Measurements from ENCODE around the gene DOK5. TPM values are rescaled to one million over a fixed set of nuclear protein-coding genes. Genes with fewer than 3 reads are reported as not detected.

The DOK5 gene
- total and polyA plus RNA-seq, 2 donors (not counting 3 experiments of a cell fraction or from before 2014, with no cell fraction given) = 3.5 to 14.2 TPM

DNA sequence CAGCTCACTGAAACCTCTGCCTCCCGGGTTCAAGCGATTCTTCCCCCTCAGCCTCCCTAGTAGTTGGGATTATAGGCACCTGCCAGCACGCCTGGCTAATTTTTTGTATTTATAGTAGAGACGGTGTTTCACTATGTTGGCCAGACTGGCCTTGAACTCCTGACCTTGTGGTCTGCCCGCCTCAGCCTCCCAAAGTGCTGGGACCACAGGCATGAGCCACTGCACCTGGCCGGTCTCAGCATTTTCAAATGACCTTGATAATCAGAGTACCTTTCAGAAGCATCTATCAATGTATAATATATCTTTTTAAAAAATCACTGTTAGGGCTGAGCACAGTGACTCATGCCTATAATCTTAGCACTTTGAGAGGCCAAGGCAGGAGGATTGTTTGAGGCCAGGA, 143.0 kb downstream of the DOK5 start:
- H3K4me1 ChIP-seq (ENCODE audit: control insufficient read depth, extremely low read depth, insufficient read depth, low read length) = no peaks in the 10 kb centered on the region
- H3K27me3 ChIP-seq (ENCODE audit: control insufficient read depth in 2 of 2, insufficient read depth in 2 of 2, low read length in 2 of 2) = no peaks in the 10 kb centered on the region
- CTCF ChIA-PET = interaction anchor here (1.3 kb wide), 1 partner anchor 62 kb away, joined by 3 read pairs; no protein-coding TSS in a partner anchor
- H3K4me2 ChIP-seq (ENCODE audit: insufficient read depth, low read length) = no peak overlapping the region
- H4K20me1 ChIP-seq (replicated peaks; ENCODE audit: control insufficient read depth, extremely low read depth, insufficient read depth, low read length) = no peaks in the 10 kb centered on the region
- POLR2A ChIA-PET = no interaction called here
- H3K9ac ChIP-seq (replicated peaks; ENCODE audit: extremely low read depth, insufficient read depth, low read length) = no peak overlapping the region
- no peaks in the 10 kb centered on the region for H3K9me3 ChIP-seq (replicated peaks; ENCODE audit: control insufficient read depth, insufficient read depth, low read length)
- BruUV-seq (replicated peaks) = no TSS peak
- no peak for FAIRE-seq
- dilution Hi-C loops (cut with MboI; ENCODE audit: extremely low pct_ligation_motif_present, low sequenced_read_pairs) (no loop called here), intact Hi-C loops (cut with micrococcal nuclease) (no loop called here)
- no peaks in the 10 kb centered on the region for H3K36me3 ChIP-seq (ENCODE audit: control insufficient read depth in 2 of 2, extremely low read depth in 1 of 2, insufficient read depth in 2 of 2, low read length in 2 of 2)
- H3K9me1 ChIP-seq (replicated peaks; ENCODE audit: control insufficient read depth, extremely low read depth, insufficient read depth, low read length) = no peaks in the 10 kb centered on the region
- TF ChIP-seq, protein P1, sequence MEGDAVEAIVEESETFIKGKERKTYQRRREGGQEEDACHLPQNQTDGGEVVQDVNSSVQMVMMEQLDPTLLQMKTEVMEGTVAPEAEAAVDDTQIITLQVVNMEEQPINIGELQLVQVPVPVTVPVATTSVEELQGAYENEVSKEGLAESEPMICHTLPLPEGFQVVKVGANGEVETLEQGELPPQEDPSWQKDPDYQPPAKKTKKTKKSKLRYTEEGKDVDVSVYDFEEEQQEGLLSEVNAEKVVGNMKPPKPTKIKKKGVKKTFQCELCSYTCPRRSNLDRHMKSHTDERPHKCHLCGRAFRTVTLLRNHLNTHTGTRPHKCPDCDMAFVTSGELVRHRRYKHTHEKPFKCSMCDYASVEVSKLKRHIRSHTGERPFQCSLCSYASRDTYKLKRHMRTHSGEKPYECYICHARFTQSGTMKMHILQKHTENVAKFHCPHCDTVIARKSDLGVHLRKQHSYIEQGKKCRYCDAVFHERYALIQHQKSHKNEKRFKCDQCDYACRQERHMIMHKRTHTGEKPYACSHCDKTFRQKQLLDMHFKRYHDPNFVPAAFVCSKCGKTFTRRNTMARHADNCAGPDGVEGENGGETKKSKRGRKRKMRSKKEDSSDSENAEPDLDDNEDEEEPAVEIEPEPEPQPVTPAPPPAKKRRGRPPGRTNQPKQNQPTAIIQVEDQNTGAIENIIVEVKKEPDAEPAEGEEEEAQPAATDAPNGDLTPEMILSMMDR (IDR thresholded peaks at IDR 0.05; ENCODE audit: extremely low read depth in 1 of 2, insufficient read depth in 1 of 2, low read depth in 1 of 2, low read length in 2 of 2) = no peak
- TF ChIP-seq POLR2AphosphoS5 (IDR thresholded peaks at IDR 0.05; ENCODE audit: insufficient read depth, low read depth, low read length) (no peak), FOS (IDR thresholded peaks at IDR 0.05; ENCODE audit: borderline replicate concordance, insufficient read depth, low read length) (no peak), MAX (IDR thresholded peaks at IDR 0.05; ENCODE audit: insufficient read depth, insufficient read length) (no peak), GATA2 (IDR thresholded peaks at IDR 0.05; ENCODE audit: insufficient read depth, insufficient read length, low read depth, low read length) (no peak), MYC (IDR thresholded peaks at IDR 0.05; ENCODE audit: low read depth, low read length) (no peak), POLR2A (IDR thresholded peaks at IDR 0.05; ENCODE audit: low read depth, low read length) (no peak), EZH2 (IDR thresholded peaks at IDR 0.05; ENCODE audit: borderline replicate concordance, low read depth, low read length, severe bottlenecking) (no peak), JUN (IDR thresholded peaks at IDR 0.05; ENCODE audit: borderline replicate concordance, insufficient read depth, insufficient read length, low read depth) (no peak)
- H3K79me2 ChIP-seq (ENCODE audit: control insufficient read depth, insufficient read depth, low read length) = no peaks in the 10 kb centered on the region
- H2AFZ ChIP-seq (ENCODE audit: low read depth, low read length) = no peak overlapping the region
- no peak overlapping the region for H3K4me3 ChIP-seq (replicated peaks in 1 of 3; ENCODE audit: insufficient read depth in 1 of 3, low read depth in 1 of 3, low read length in 3 of 3)
- H3K27ac ChIP-seq (ENCODE audit: insufficient read depth, low read depth, low read length) = no peak overlapping the region
- no peak for DNase-seq (ENCODE audit: low read depth, low spot score)
